H9 (cell line): ENCODE measurements around the gene MTSS2. TPM values are rescaled to one million over a fixed set of nuclear protein-coding genes. Genes with fewer than 3 reads are reported as not detected.

Experiments used
- DNase-seq: peaks from one replicate; pipeline ENCODE4 v3.0.0-alpha.2; 2017
- H2AFZ ChIP-seq: one replicate; pipeline ENCODE4 v1.6.1; 2013; ENCODE audit warnings: mild to moderate bottlenecking, low read length, control low read depth, moderate library complexity
- H2AK5ac ChIP-seq: 2 replicates; pipeline ENCODE4 v1.6.1; 2013; ENCODE audit warnings: low read length, control low read depth, mixed read lengths; ENCODE audit not compliant: insufficient read length
- H2BK120ac ChIP-seq: one replicate; pipeline ENCODE4 v1.6.1; 2013; ENCODE audit warnings: low read depth, mild to moderate bottlenecking, low read length, control low read depth, inconsistent platforms; ENCODE audit not compliant: poor library complexity, severe bottlenecking
- H2BK12ac ChIP-seq: 2 replicates; pipeline ENCODE4 v1.6.1; 2013; ENCODE audit warnings: low read length, control low read depth, mixed read lengths, low read depth; ENCODE audit not compliant: insufficient read length
- H2BK15ac ChIP-seq: 2 replicates; pipeline ENCODE4 v1.6.1; 2013; ENCODE audit warnings: low read depth, low read length, control low read depth
- H2BK20ac ChIP-seq: one replicate; pipeline ENCODE4 v1.6.1; 2013; ENCODE audit warnings: low read depth, mild to moderate bottlenecking, low read length, control low read depth, inconsistent platforms; ENCODE audit not compliant: poor library complexity, severe bottlenecking
- H2BK5ac ChIP-seq: 2 replicates; pipeline ENCODE4 v1.6.1; 2013; ENCODE audit warnings: low read length, control low read depth, mixed read lengths; ENCODE audit not compliant: insufficient read length
- H3K14ac ChIP-seq: 2 replicates; pipeline ENCODE4 v1.6.1; 2013; ENCODE audit warnings: low read length, control low read depth; ENCODE audit not compliant: insufficient read depth
- H3K18ac ChIP-seq: 2 replicates; pipeline ENCODE4 v1.6.1; 2013; ENCODE audit warnings: low read depth, mild to moderate bottlenecking, mixed read lengths, low read length, control low read depth; ENCODE audit not compliant: insufficient read length
- H3K23ac ChIP-seq: 2 replicates; pipeline ENCODE4 v1.6.1; 2013; ENCODE audit warnings: low read length, control low read depth, mixed read lengths, low read depth; ENCODE audit not compliant: insufficient read length
- H3K23me2 ChIP-seq: 2 replicates; pipeline ENCODE4 v1.6.1; 2013; ENCODE audit warnings: low read depth, mild to moderate bottlenecking, mixed read lengths, low read length, control low read depth; ENCODE audit not compliant: insufficient read length, poor library complexity, severe bottlenecking
- H3K27ac ChIP-seq: 2 replicates; pipeline ENCODE4 v1.5.1; 2013; ENCODE audit warnings: low read length, control low read depth, mixed read lengths, low read depth; ENCODE audit not compliant: insufficient read length
- H3K27me3 ChIP-seq: 2 replicates; pipeline ENCODE4 v1.6.1; 2013; ENCODE audit warnings: low read length, control low read depth, inconsistent platforms; ENCODE audit not compliant: insufficient read depth
- H3K4ac ChIP-seq: 2 replicates; pipeline ENCODE4 v1.6.1; 2013; ENCODE audit warnings: low read depth, mild to moderate bottlenecking, control low read depth, inconsistent platforms, low read length, moderate library complexity
- H3K4me1 ChIP-seq: 2 replicates; pipeline ENCODE4 v1.6.1; 2013; ENCODE audit warnings: low read length, control low read depth, inconsistent platforms; ENCODE audit not compliant: insufficient read depth
- H3K4me2 ChIP-seq: 2 replicates; pipeline ENCODE4 v1.6.1; 2013; ENCODE audit warnings: low read length, control low read depth, mixed read lengths; ENCODE audit not compliant: insufficient read length, insufficient read depth
- H3K56ac ChIP-seq: 2 replicates; pipeline ENCODE4 v1.6.1; 2013; ENCODE audit warnings: low read depth, mild to moderate bottlenecking, mixed read lengths, low read length, control low read depth; ENCODE audit not compliant: insufficient read length
- H3K79me1 ChIP-seq: 2 replicates; pipeline ENCODE4 v1.6.1; 2013; ENCODE audit warnings: low read depth, mild to moderate bottlenecking, moderate library complexity, low read length, control low read depth, inconsistent platforms; ENCODE audit not compliant: insufficient read depth, poor library complexity, severe bottlenecking
- H3K79me2 ChIP-seq: 2 replicates; pipeline ENCODE4 v1.6.1; 2013; ENCODE audit warnings: low read length, control low read depth, inconsistent platforms; ENCODE audit not compliant: insufficient read depth
- H3K9ac ChIP-seq: 2 replicates; pipeline ENCODE4 v1.6.1; 2013; ENCODE audit warnings: low read length, control low read depth, mixed read lengths; ENCODE audit not compliant: insufficient read length; ENCODE audit errors: extremely low read depth
- H3K9me3 ChIP-seq: one replicate; pipeline ENCODE4 v1.6.1; 2013; ENCODE audit warnings: low read depth, low read length, inconsistent platforms; ENCODE audit not compliant: control insufficient read depth
- H3T11ph ChIP-seq: one replicate; pipeline ENCODE4 v1.6.1; 2013; ENCODE audit warnings: mild to moderate bottlenecking, low read length, control low read depth, inconsistent platforms
- H4K20me1 ChIP-seq: one replicate; pipeline ENCODE4 v1.6.1; 2013; ENCODE audit not compliant: control insufficient read depth, insufficient read length, insufficient read depth
- H4K5ac ChIP-seq: 2 replicates; pipeline ENCODE4 v1.6.1; 2013; ENCODE audit warnings: low read depth, mild to moderate bottlenecking, mixed read lengths, low read length, control low read depth; ENCODE audit not compliant: insufficient read length
- H4K8ac ChIP-seq: replicated peaks from 2 replicates; pipeline ENCODE4 v1.6.1; 2013; ENCODE audit warnings: low read length, control low read depth, mixed read lengths, low read depth; ENCODE audit not compliant: insufficient read length
- H4K91ac ChIP-seq: 2 replicates; pipeline ENCODE4 v1.6.1; 2013; ENCODE audit warnings: low read depth, mild to moderate bottlenecking, moderate library complexity, mixed read lengths, low read length, control low read depth; ENCODE audit not compliant: insufficient read length
- H3K27ac Mint-ChIP-seq, 3 experiments: 2 replicates in 2 of 3; 3 replicates in 1 of 3; pipeline ENCODE4 v1.8.0; 2020 to 2021; ENCODE audit warnings: mixed read lengths in 3 of 3, mild to moderate bottlenecking in 1 of 3, moderate library complexity in 1 of 3
- H3K27me3 Mint-ChIP-seq: 2 replicates; pipeline ENCODE4 v1.8.0; 2021; ENCODE audit warnings: low read depth, mild to moderate bottlenecking, moderate library complexity, mixed read lengths
- H3K36me3 Mint-ChIP-seq, 3 experiments: 2 replicates in 2 of 3; 3 replicates in 1 of 3; pipeline ENCODE4 v1.8.0; 2020 to 2021; ENCODE audit warnings: low read depth in 3 of 3, mixed read lengths in 3 of 3; ENCODE audit not compliant: insufficient read depth in 1 of 3
- H3K4me1 Mint-ChIP-seq, 2 experiments: 2 replicates each; pipeline ENCODE4 v1.8.0; 2020; ENCODE audit warnings: mixed read lengths in 2 of 2
- H3K4me3 Mint-ChIP-seq, 2 experiments: 2 replicates in 1 of 2; 3 replicates in 1 of 2; pipeline ENCODE4 v1.8.0; 2020 to 2021; ENCODE audit warnings: mild to moderate bottlenecking in 2 of 2, mixed read lengths in 2 of 2, moderate library complexity in 1 of 2
- H3K9me3 Mint-ChIP-seq, 2 experiments: 2 replicates in 1 of 2; 3 replicates in 1 of 2; pipeline ENCODE4 v1.8.0; 2020; ENCODE audit warnings: mild to moderate bottlenecking in 2 of 2, mixed read lengths in 2 of 2, moderate library complexity in 1 of 2
- CTCF ChIP-seq: fragments of 200-600 bp; sonication (generic); conservative IDR thresholded peaks from 3 replicates; pipeline ENCODE4 v1.8.0; 2021; ENCODE audit warnings: antibody characterized with exemption, mild to moderate bottlenecking
- WGBS: extraction: QIAGEN DNeasy Blood & Tissue Kit; methylation state at CpG from one replicate; pipeline ENCODE4 v1.1.7; 2013; ENCODE audit warnings: missing lambda C conversion rate, low lambda C conversion rate, mixed read lengths; ENCODE audit not compliant: insufficient read length; ENCODE audit errors: extremely low coverage; 5-methylcytosine and 5-hydroxymethylcytosine counted together
- total RNA-seq: library from RNA; stranded (reverse); gene quantifications from 2 replicates; pipeline ENCODE4 v1.2.1, GENCODE V29; 2021

MTSS2 gene
- total RNA-seq, 1 experiment from 2014 or later, result 41.0 TPM

GRCh38 chr16:70697594-70698170, 11.8 kb upstream of the MTSS2 start:
- Mint-ChIP-seq H3K27ac (no peak overlapping the region; a peak in 1 of 7 replicates), H3K36me3 (peaks cover 8 to 12% (median 12%) of the 10 kb centered on the region in 3 experiments; a peak in 4 of 7 replicates), H3K27me3 (no peaks in the 10 kb centered on the region), H3K4me1 (peaks cover 38 to 42% of the 10 kb centered on the region in 2 experiments), H3K9me3 (no peaks in the 10 kb centered on the region), H3K4me3 (no peak overlapping the region)
- Histone ChIP-seq H3K79me1 (no peaks in the 10 kb centered on the region), H2BK5ac (no peak overlapping the region), H3K27ac (no peak overlapping the region), H3K27me3 (no peaks in the 10 kb centered on the region), H2BK20ac (no peak overlapping the region), H2BK120ac (no peak overlapping the region), H4K20me1 (no peaks in the 10 kb centered on the region), H3K23ac (no peak overlapping the region), H3K14ac (no peak overlapping the region; the same call in 1 of the 2 replicates), H2AFZ (no peak overlapping the region), H3K4ac (no peak overlapping the region), H3K9ac (no peak overlapping the region), H3K56ac (no peak overlapping the region), H2BK15ac (no peak overlapping the region), H3K4me1 (no peaks in the 10 kb centered on the region; the same call in 1 of the 2 replicates), H3K4me2 (no peak overlapping the region), H4K91ac (no peak overlapping the region), H2BK12ac (no peak overlapping the region), H3K23me2 (no peaks in the 10 kb centered on the region), H2AK5ac (no peak overlapping the region), H4K5ac (no peak overlapping the region), H3T11ph (no peak overlapping the region), H4K8ac (no peak overlapping the region), H3K79me2 (no peaks in the 10 kb centered on the region), H3K9me3 (no peaks in the 10 kb centered on the region), H3K18ac (no peak overlapping the region)
- TF ChIP-seq CTCF, result no peak
- DNase-seq, result no peak
- WGBS, result no CpG with 5 or more reads among the region's 14 CpGs
